HFFc6 (cell line): Measurements from ENCODE around the gene PRADC1. TPM values are rescaled to one million over a fixed set of nuclear protein-coding genes. Genes with fewer than 3 reads are reported as not detected.
"Not testable (repeated sequence)": the region's sequence is repeated elsewhere in the genome, so short reads cannot be mapped to it uniquely, and the experiment has no call there.

Experiments used
- DNase-seq: peaks from one replicate; pipeline ENCODE4 v3.0.0-alpha.2; 2018
- H3K27ac Mint-ChIP-seq: 2 replicates; pipeline ENCODE4 v1.8.0; 2020; ENCODE audit warnings: mild to moderate bottlenecking, mixed read lengths
- H3K27me3 Mint-ChIP-seq: 2 replicates; pipeline ENCODE4 v1.8.0; 2021; ENCODE audit warnings: mild to moderate bottlenecking, moderate library complexity, mixed read lengths; ENCODE audit not compliant: insufficient read depth
- H3K36me3 Mint-ChIP-seq: 2 replicates; pipeline ENCODE4 v1.8.0; 2021; ENCODE audit warnings: low read depth, mixed read lengths
- H3K4me1 Mint-ChIP-seq: 2 replicates; pipeline ENCODE4 v1.8.0; 2020; ENCODE audit warnings: low read depth, mixed read lengths
- H3K4me3 Mint-ChIP-seq: 2 replicates; pipeline ENCODE4 v1.8.0; 2020; ENCODE audit warnings: mild to moderate bottlenecking, moderate library complexity, mixed read lengths
- H3K9me3 Mint-ChIP-seq: 2 replicates; pipeline ENCODE4 v1.8.0; 2020; ENCODE audit warnings: mild to moderate bottlenecking, mixed read lengths
- CTCF ChIP-seq: fragments of 200-600 bp; sonication (generic); IDR thresholded peaks from 2 replicates; pipeline ENCODE4 v1.5.0; 2021; ENCODE audit warnings: antibody characterized with exemption, mild to moderate bottlenecking
- total RNA-seq, 6 experiments: library from RNA; stranded (reverse); fragmentation: NEBNext Ultra II Directional; extraction: Animal tissue kit (Norgen Biotek cat#: 25700); gene quantifications; 2 replicates in 1 of 6; 3 replicates in 5 of 6; pipeline ENCODE4 v1.2.3, GENCODE V29; 2021

PRADC1 gene
- total RNA-seq, 6 experiments from 2014 or later, result 27.5 to 38.7 (median 31.7) TPM

- TF ChIP-seq CTCF, result no peak
- no peaks in the 10 kb centered on the region for H3K9me3 Mint-ChIP-seq
- peaks cover 8% of the 10 kb centered on the region; the same call in 1 of the 2 replicates for H3K4me1 Mint-ChIP-seq
- H3K36me3 Mint-ChIP-seq, result no peaks in the 10 kb centered on the region
- peaks cover 33% of the 10 kb centered on the region for H3K27me3 Mint-ChIP-seq
- DNase-seq, result no peak
- H3K4me3 Mint-ChIP-seq, result no peak overlapping the region
- H3K27ac Mint-ChIP-seq, result no peak overlapping the region
Observed at GRCh38 chr2:73208258-73208657, 24.8 kb downstream of the PRADC1 start.

- no peaks in the 10 kb centered on the region for H3K9me3 Mint-ChIP-seq
- no peaks in the 10 kb centered on the region for H3K4me1 Mint-ChIP-seq
- H3K27me3 Mint-ChIP-seq, result peaks cover 40% of the 10 kb centered on the region
- no peak for TF ChIP-seq CTCF
- no peak for DNase-seq
- no peak overlapping the region for H3K27ac Mint-ChIP-seq
- no peaks in the 10 kb centered on the region for H3K36me3 Mint-ChIP-seq
- no peak overlapping the region for H3K4me3 Mint-ChIP-seq
Observed at GRCh38 chr2:73205611-73206010, 27.4 kb downstream of the PRADC1 start.

DNA sequence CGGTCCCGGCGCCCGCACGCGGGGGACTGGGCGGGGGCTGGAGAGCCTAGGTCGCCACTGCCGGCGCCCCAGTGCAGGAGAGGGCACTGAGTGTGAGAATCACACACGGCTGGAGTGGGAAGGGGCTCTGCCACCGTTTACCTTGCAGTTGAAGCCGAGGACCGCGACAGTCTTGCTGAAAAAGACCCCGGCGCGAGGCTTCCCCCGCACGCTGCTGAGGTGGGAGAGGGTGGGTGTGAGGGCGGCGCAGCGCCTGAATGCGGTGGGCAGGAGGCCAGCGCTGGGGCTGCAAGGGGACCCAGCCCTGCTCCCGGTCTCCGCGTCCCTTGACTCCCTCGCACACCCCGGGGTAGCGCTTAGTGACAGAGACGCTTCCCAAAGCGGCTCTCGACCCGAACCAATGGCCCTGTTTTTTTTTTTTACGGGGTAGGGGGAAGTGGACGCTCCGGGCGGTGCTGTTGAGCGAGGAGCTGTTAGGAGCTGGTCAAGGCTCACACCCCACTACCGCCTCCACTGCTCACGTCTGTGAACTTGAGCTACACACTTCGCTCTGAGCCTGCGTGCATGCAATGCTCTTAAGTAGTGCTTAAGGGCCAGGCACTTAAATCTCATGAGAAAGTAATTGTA is 29.9 kb downstream of the PRADC1 start:
- DNase-seq, result no peak
- Mint-ChIP-seq H3K27me3 (peaks cover 38% of the 10 kb centered on the region), H3K36me3 (no peaks in the 10 kb centered on the region), H3K4me1 (no peaks in the 10 kb centered on the region), H3K4me3 (no peak overlapping the region), H3K27ac (no peak overlapping the region), H3K9me3 (no peaks in the 10 kb centered on the region)
- TF ChIP-seq CTCF, result no peak

DNA sequence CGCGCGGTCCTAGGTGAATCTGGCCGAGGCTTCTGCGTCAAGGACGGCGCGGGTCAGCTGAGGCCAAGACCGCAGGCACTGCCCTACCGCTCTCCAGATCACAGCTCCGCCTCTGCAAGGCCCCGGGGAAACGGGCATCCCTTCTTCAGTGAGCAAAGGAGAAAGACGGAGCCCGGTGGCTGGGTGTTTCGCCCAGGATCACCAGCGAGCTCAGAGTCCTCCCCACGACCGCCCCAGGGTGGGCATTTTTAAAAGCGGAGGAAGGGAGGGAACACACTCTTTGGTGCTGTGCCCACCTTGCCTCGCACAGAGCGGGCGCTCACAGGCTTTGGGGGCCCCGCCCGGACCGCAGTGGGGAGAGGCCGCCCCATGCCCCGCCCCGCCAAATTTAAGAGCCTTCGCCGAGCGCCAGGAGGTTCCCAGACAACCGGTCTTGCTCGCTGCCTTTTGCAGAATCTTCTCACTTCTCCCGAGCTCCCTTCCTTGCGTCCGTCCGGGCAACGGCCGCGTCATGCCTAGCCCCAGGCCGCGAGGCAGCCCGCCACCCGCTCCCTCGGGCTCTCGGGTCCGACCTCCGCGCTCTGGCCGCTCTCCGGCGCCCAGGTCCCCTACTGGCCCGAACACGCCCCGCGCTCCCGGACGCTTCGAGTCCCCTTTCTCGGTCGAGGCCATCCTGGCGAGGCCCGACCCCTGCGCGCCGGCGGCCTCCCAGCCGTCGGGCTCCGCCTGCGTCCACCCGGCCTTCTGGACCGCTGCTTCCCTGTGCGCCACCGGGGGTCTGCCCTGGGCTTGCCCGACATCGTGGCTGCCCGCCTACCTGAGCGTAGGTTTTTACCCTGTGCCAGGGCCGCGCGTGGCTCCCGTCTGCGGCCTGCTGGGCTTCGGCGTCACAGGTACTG is 30.6 kb downstream of the PRADC1 start, which contains the start of gene NOTO:
Gene NOTO (plus strand): TSS at position 419 of the 899 bp plus-strand sequence. CDS start 93 bp downstream, at position 512.
- H3K27me3 Mint-ChIP-seq, result peaks cover 35% of the 10 kb centered on the region
- no peak within 1 kb of the TSS for H3K27ac Mint-ChIP-seq
- no peaks in the 10 kb centered on the region for H3K4me1 Mint-ChIP-seq
- H3K4me3 Mint-ChIP-seq, result peak within 1 kb of the TSS; percentile 24
- DNase-seq, result no peak
- TF ChIP-seq CTCF, result no peak
- no peaks in the 10 kb centered on the region for H3K36me3 Mint-ChIP-seq
- H3K9me3 Mint-ChIP-seq, result no peaks in the 10 kb centered on the region

- H3K9me3 Mint-ChIP-seq, H3K4me1 Mint-ChIP-seq, DNase-seq, H3K27ac Mint-ChIP-seq, H3K36me3 Mint-ChIP-seq, H3K4me3 Mint-ChIP-seq: not testable (repeated sequence)
- H3K27me3 Mint-ChIP-seq, result peaks cover 44% of the 10 kb centered on the region
Observed at GRCh38 chr2:73200281-73200680, 32.8 kb downstream of the PRADC1 start.

GRCh38 chr2:73197579-73197978 is 35.5 kb downstream of the PRADC1 start:
- no peaks in the 10 kb centered on the region for H3K36me3 Mint-ChIP-seq
- DNase-seq, result no peak
- H3K4me1 Mint-ChIP-seq, result no peaks in the 10 kb centered on the region
- H3K27ac Mint-ChIP-seq, result no peak overlapping the region
- H3K4me3 Mint-ChIP-seq, result no peak overlapping the region
- no peak for TF ChIP-seq CTCF
- H3K9me3 Mint-ChIP-seq, result no peaks in the 10 kb centered on the region
- H3K27me3 Mint-ChIP-seq, result peaks cover 36% of the 10 kb centered on the region
